ENCODE results near the gene GPC6.

Gene GPC6

DNA sequence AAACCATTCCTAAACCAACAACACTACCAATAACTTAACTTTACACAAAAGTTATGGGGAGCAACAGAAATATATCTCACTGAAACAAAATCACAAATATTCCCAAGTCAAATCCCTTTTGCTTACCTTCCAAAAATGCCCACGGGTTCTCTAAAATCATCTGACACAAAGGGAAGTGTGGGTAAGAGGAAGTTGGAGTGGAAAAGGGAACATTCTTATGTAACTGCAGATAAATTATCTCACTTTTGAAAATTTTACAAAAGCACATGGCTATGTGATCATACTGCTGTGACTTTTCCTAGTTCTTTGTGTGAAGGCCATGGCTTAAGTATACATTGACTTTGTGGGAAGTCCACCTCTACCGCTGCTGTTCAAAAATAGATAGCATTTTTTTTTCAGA is 350.5 kb downstream of the GPC6 start:
- no peak for DNase-seq (ENCODE audit: low read depth)

DNA sequence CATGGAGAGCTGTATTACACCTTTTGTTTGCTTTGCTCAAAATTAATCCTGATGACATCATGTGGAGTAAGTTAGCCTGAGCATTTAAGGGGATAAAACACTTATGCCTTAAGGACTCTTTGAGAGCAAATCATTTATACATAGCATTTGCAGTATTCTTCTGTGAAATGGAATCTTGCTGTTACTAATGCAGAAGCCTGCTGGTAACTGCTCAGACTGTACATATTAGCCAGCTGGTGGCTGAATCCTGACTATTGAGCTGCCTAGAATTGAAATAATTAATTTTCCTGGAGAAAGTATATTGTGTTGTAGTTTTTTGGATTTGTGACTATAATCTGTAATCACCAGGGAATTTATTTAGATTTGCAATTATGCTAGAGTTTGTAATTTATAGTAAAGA is 363.2 kb downstream of the GPC6 start:
- no peak for DNase-seq (ENCODE audit: low read depth)

DNA sequence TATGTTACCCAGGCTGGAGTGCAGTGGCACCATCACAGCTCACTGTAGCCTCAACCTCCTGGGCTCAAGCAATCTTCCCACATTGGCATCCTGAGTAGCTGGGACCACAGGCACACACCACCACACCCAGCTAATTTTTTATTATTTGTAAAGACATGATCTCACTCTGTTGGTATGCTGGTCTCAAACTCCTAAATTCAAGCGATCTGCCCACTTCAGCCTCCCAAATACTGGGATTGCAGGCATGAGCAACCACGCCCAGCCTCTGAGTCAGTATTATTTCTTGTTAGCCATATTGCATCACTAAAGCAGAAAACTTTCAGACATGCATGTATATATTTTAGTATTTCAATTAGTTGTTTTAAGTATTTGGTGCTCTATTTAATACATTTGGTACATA is 376.4 kb downstream of the GPC6 start:
- DNase-seq (ENCODE audit: low read depth), result no peak

DNA sequence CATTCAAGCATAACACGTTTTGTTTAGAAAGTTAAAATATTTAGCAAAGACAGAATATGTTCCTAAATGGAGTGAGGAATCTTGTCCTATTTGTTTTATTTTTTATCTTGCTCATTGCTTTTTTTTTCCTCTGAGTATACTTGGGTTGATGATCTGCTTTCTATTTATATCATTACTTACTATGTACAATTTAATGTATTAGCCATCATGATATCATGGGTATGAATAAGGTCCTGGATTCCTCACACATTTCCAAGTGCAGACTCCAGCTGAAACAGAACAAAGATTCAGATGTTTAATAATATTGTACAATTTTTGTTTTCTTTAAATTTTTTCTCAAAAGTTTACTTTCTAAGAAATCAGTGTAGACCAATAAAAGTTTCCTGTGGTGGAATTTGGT is 388.2 kb downstream of the GPC6 start:
- DNase-seq (ENCODE audit: low read depth), result no peak

DNA sequence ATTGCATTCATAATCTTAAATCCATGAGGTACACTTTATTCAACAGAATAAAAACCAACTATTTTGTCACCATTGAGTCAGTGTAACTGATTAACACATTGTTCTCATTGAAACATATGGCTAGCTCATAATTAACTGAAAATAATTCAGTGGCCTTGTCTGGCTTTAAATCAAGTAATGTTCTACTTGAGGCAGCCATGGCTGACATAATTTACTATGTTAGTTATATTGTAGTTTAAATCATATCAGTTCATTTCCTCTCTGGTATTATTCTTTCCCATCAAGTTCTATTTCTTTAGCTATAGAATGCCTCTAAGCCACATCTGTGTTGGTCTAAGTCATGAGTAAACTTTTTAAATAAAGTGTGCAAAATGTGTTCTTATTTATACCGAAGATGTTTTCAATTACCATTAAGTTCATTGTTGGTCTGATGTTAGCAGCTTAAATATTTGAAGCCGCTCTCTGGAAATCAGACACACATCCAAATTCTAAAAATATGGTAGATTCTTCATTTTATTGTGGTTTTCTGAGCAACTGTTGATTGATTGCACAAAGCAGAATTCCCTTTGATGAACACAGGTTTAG is 393.7 kb downstream of the GPC6 start:
- no peak for DNase-seq (ENCODE audit: low read depth)

DNA sequence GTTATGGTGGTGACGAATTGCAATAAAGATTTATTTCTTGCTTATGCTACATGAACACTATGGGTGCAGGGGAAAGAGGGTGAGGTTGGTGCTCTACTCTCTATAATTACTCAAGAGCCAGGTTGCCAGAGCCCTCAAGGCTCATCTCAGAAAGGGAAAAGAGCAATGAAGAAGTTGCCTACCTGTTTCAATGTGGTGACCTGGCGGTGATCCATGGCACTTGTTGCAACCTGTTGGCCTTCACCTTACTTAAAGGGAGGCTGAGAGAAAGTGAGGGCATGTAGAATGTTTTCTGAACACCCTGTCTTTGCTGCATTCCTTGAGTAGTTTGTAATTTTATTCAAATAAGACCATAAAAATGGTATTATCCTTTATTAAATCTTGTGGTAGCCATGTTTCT is 394.4 kb downstream of the GPC6 start:
- DNase-seq (ENCODE audit: low read depth), result no peak

DNA sequence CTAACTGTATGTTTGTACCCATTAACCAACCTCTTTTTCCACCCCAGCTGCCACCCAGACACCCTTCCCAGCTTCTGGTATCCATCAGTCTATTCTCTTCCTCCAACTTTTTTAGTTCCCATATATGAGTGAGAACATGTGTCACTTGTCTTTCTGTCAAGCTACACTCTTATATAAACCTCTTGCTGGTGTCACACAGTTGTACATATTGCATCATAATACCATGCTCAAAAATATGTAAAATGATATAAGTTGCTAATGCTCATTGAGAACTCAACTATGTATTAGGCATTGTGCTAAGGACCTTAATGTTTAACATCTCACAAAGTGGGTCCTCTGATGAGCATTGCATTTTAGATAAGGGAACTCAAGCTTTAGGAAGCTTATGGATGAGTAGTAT is 395.4 kb downstream of the GPC6 start:
- no peak for DNase-seq (ENCODE audit: low read depth)

DNA sequence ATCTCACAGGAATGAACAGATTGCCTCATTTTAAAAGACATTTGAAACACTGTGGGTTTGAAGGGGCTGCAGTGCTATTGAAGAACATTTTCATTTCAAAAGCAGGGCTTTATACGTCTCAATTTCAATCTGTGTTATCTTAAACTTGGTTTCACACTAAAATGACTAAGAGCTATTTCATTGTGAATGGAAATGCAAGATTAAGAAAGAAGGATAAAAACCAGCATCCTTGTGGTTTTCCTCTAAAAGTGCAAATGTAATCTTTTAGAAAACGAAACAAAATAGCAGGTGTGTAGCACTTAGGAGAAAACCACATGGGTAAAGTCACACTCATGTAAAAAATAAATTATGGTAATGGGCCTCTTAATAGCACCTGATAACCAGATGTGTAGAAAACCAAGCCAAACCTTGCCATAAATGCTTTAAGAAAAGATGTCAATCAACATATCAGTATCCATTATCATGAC is 397.7 kb downstream of the GPC6 start:
- DNase-seq (ENCODE audit: low read depth), result no peak

DNA sequence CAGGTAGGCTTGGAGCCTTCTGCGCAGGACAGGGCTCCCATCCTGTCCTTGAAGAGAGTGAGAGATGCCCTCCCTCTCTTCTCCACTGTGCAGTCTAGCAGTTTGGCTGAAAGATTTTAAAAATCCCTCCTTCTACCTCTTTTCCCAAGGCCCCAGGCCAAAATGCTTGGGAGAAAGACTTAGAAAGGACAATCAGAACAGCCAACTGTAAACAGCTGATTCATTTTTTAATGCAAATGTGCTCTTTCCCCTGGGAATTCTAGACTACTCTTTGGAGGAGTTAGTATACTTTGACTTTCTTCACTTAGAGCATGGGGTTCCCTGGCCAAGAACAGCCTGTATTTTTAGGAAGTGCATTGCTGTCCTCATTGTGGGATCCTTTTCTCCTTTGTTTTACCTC is 398.9 kb downstream of the GPC6 start:
- no peak for DNase-seq (ENCODE audit: low read depth)

DNA sequence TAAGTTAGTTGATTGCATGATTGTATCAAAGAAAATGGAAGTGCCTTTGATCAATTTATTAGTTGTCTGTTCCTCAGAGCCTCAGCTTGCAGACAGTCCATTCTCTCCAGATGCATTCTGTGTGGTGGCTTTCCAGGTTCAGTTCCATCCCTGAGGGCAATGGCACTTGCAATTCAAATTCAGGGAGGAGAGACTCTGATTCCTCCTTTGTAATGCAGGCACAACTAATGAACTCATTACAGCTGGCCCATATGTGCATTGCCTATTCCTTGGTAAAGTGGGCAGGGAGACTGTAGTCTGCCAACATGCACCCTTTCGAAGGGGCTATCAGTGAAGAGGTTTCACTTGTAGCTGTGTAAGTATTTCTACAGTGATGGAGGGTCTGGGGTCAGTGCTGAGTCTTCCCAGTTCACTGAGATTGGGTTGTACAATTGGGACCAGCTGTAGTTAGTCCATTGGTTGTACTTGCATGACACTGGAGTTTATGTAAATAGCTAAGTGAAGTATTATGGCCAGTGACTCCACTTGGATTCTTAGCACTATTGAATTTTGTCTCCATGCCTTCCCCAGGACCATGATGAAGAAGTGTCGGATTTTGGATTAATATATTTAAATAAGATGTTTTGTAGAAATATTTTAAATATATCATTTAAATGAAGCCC is 401.7 kb downstream of the GPC6 start:
- DNase-seq (ENCODE audit: low read depth), result no peak

DNA sequence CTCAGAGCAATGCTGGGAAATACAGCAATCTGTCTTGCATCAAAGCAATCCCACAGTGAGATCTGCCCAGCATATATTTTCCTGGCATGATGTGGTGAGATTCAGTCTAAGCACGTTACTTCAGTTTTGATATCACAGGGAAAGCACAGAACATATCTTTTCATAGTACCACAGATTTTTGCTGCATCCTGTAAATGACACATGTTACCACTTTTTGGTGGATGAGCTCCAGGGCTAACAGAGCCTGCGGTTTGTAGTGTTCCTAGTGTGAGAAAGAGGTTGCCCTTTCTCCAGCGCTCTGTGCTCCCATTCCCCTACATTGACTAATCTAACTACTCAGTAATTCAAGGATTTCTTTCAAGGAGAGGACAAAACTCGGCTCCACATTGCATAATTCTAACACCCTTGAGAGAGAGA is 409.0 kb downstream of the GPC6 start:
- DNase-seq (ENCODE audit: low read depth), result no peak

DNA sequence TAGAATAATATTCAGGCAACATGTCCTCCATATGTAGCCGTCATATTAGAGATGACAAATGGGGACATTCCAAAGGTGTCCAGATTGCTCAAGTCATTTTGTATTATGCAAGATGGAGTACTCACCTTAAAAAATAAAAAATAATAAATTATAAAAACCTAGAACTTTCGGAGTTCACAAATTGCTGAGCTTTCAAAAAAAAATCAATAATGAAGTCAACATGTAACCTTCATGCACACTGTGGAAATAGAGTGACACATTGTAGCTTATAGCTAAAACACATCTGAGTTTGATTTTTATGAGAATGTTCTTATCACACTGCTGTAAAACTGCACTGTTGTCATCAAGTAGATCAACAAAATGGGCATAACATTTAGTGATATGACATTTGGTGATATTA is 411.2 kb downstream of the GPC6 start:
- no peak for DNase-seq (ENCODE audit: low read depth)

DNA sequence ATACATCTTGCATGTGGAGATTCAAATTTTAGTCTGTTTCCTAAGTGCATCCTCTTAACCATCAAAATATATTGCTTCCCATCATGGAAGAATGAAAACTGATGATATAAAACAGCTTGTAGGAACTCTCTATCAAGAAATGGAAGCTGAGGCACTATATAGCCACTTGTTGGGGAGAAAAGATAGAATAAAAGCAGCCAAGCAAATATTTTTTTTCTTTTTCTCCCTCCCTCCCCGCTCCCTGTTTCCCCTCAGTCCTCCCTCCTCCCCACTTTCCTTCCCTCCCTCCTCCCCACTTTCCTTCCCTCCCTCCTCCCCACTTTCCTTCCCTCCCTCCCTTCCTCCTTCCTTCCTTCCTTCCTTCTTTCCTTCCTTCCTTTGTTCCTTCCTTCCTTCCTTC is 413.8 kb downstream of the GPC6 start:
- DNase-seq (ENCODE audit: low read depth), result no peak

DNA sequence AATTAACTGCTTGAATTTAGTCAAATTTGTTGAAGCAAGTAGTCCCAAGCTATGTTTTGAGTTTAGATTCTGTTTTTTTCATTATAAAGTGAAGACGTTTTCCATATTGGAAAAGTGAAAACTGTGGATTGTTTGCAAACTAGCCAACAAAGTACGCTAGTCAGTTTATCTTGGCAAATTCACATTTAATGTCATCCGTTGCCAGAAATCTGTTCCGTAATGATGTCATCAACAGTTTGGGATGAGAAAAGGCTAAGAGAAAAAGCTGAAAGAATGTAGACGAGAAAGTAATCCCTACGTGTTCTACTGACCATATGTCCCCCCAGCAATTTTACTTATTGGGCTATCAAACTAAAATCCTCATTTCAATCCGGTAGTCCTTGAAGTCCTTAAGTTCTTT is 419.6 kb downstream of the GPC6 start:
- no peak for DNase-seq (ENCODE audit: low read depth)

DNA sequence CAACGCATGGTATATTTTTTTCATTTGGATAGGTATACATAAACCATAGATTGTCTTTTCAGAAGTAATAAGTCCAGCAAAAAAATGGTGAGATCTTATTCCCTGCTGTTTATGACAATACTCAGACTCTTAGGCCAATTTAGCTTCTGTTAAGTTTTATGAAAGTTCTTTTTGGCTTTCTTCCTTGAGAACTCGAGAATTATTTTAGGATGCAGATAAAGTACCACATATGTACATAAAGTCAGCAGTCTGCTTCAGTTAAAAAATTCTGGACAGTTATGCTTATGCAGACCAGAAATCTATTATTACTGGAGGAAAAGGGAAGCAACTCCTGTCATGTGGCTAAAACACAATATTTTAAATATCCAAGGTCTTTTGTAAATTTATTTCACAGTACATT is 422.9 kb downstream of the GPC6 start:
- DNase-seq (ENCODE audit: low read depth), result no peak

DNA sequence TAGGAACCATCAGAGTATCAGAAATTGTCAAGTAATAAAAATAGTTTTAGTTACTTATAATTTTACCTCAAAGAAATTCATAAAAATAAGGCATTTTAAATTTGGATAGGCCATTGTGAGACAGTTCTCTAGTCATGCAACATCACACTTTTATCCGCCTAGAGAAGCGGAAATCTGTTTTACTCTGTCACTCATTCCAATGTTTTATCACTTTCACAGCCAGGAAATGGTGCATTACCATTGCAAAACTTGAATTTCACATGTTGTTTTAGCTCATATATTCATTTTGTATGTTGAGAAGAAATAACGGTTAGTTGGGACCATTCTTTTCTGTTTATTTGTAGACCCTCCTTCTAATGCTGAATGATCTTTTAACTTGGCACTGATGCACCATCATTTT is 427.2 kb downstream of the GPC6 start:
- DNase-seq (ENCODE audit: low read depth), result no peak

DNA sequence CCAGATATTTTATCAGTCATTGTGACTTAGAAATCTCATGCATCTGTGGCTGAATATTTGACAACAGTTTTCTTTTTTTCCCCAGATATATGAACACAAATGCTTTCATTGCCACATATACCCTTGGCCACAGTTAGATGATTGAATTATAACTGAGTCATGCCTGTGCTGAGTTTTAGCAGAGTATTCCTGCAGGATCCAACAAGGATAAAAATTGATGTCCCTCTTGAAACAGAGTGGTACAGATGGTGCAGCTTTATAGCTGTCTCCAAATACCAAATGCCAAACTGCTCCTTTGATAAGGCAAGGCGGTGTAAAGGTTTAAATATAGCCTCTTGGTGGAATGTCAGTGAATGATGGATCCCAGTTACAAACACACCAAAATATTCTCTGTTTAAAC is 428.5 kb downstream of the GPC6 start:
- no peak for DNase-seq (ENCODE audit: low read depth)

DNA sequence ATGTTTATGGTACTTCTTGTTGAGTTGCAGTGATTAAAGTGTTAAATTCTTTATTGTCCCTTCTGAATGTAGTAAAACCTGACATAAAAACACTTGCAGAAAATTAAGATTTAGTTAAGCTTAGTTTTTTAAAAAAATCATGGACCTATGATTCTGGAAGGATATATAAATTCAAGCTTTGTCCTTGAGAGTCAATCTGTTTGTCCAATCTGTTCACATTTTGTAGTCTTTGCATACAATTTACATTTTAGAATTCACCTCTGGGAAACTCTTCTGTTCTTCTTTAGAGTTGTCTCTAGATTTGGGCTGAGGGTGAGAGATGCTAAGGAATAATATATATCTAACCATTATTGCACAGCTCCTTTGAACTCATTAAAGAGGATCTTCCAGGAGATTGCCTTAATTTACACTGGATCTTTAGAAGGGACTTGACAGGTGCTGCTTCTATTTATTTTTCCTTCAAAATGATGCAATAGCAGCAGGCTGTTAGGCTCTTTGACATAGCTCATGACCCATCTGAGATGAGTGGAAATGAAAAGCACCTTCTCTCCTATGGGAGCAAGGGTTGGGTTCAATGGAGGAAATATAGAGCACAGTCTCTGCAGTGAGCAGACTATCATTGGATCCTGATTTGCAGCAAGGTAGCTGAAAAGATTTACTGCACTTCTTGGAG is 433.9 kb downstream of the GPC6 start:
- no peak for DNase-seq (ENCODE audit: low read depth)

DNA sequence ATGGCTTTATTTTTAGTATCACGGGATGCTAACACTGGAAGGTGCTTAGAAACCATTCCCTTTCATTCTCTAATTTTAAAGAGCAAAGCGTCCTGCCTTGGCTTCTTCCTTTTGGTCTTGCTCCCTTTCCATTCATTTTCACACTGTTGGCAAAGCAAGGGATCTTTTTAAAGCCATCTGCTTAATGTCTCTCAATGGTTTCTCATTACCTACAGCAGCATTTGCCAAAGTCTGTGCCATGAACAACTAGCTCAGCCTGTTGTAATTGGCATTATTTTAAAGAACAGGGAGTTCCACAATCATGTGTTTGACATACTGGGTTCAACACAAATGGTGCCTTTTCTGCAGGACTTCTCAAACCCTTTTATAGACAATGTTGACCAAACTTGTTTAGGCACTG is 444.3 kb downstream of the GPC6 start:
- DNase-seq (ENCODE audit: low read depth), result no peak

DNA sequence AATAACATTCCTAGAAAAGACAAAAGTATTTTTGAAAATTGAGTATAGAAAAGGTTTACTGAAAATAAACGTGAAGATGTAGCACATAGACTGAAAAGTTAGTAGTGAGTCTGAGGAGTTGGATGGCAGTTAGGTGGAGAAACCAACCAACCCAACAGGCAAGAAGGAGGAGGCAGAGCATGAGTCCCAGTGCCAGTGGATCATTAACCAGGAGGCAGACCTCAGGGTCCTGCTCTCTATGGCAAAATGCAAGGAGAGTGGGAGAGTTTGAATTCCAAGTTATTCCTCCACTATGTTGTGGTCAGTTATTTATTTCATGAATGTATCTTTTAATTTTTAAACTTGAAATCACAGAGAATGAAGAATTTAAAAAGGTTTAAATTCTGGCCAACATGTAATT is 446.4 kb downstream of the GPC6 start:
- no peak for DNase-seq (ENCODE audit: low read depth)

DNA sequence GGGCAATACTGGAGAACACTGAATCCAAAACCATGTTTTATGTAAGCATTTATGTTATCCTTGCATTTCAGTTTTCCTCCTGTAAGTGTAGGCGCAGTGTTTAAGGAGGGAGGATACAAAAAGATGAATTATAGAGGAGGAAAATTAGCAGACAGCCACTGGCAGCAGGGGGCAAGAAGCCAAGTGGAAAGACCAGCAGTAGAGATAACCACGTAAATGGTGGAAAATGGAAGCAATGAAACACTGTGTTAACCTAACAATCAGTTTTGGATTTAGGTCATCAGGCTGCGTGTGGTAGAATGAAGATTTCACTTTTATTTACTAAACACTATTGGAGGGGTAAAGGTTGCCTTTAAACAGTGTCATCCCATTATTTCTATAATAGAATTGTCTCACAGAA is 447.3 kb downstream of the GPC6 start:
- no peak for DNase-seq (ENCODE audit: low read depth)

DNA sequence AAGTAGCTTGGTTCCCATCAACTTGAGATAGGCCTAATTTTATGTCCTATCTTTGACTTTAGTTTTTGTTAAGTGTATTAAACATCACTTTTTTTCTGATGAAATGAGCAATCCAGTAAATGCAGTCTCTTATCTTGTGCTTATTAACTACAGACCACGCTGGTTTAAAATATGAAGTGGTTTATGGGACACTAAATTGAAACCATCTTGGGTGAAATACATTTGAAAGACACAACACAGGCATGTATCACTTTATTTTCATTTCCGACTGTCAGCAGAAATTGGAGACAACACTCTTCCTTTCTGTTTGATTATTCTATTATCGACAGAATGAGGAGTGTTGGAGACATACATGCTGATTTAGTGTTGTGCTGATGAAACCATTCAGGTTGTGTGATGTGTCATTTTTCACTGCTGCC is 447.7 kb downstream of the GPC6 start:
- DNase-seq (ENCODE audit: low read depth), result no peak

DNA sequence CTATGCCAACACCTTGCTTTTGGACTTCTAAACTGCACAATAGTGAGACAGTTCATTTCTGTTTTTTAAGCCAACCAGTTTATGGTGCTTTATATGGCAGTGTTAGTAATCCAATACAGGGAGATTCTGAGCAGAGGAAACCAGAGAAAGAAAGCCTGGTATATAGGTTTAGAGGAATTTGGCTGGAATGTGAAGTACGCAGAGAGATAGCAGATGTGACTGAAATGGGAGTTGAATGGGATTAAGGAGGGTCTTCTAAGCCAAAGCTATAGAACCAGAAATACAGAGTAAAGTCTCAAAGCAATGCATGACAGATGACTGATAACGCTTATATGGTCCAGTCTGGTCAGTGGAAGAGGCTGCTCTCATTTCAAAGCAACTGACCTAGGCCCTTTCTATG is 453.7 kb downstream of the GPC6 start:
- DNase-seq (ENCODE audit: low read depth), result no peak

DNA sequence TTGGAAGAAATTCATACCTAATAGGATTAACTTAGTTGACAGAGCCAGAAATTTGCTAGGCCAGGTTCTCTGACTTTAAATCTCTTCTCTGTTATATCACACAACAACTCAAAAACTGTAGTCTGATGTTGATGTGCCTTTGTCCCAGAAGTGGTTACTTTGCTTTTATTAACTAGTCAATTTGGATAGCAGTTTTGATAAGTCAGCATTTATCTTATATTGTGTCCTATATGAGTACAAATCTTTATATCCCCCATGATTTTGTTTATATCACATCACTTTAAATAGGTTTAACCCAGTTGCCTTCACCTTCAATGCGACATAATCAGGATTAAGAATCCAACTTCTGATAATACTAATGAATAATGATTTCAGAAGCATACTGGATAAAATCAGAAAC is 459.3 kb downstream of the GPC6 start:
- no peak for DNase-seq (ENCODE audit: low read depth)
